ENCODE results near the gene OR10G6. TPM values are rescaled to one million over a fixed set of nuclear protein-coding genes. Genes with fewer than 3 reads are reported as not detected.

OR10G6 gene
- total RNA-seq, 1 experiment from 2014 or later: not detected

- H3K9me3 ChIP-seq (ENCODE audit: control insufficient read depth, low read depth, low read length): no peaks in the 10 kb centered on the region
- no peaks in the 10 kb centered on the region for H3K27me3 Mint-ChIP-seq (ENCODE audit: low read depth)
- no peak overlapping the region for H3K14ac ChIP-seq (ENCODE audit: insufficient read depth, low read length)
- no peak for DNase-seq
- H2AFZ ChIP-seq (ENCODE audit: low read length): no peak overlapping the region
- no peaks in the 10 kb centered on the region for H3K23me2 ChIP-seq (ENCODE audit: insufficient read length, low read depth, low read length, poor library complexity, severe bottlenecking)
- no peaks in the 10 kb centered on the region for H4K20me1 ChIP-seq (ENCODE audit: control insufficient read depth, insufficient read depth, insufficient read length)
- H3K4me3 Mint-ChIP-seq: no peak overlapping the region
- H3K4me1 Mint-ChIP-seq: no peaks in the 10 kb centered on the region
- H3K79me2 ChIP-seq (ENCODE audit: insufficient read depth, low read length): no peaks in the 10 kb centered on the region
- no peak for TF ChIP-seq CTCF (conservative IDR thresholded peaks at IDR 0.05)
- no peak overlapping the region for H4K91ac ChIP-seq (ENCODE audit: insufficient read length, low read depth, low read length)
- H2AK5ac ChIP-seq (ENCODE audit: insufficient read length, low read length): no peak overlapping the region
- no peaks in the 10 kb centered on the region for H3K27me3 ChIP-seq (ENCODE audit: insufficient read depth, low read length)
- H3K9ac ChIP-seq (ENCODE audit: extremely low read depth, insufficient read length, low read length): no peak overlapping the region
- H2BK5ac ChIP-seq (ENCODE audit: insufficient read length, low read length): no peak overlapping the region
- no peak overlapping the region for H3K56ac ChIP-seq (ENCODE audit: insufficient read length, low read depth, low read length)
- no peaks in the 10 kb centered on the region for H3K9me3 Mint-ChIP-seq
- no peak overlapping the region for H3K18ac ChIP-seq (ENCODE audit: insufficient read length, low read depth, low read length)
- no peaks in the 10 kb centered on the region for H3K79me1 ChIP-seq (ENCODE audit: insufficient read depth, low read depth, low read length, poor library complexity, severe bottlenecking)
- H3K27ac ChIP-seq (ENCODE audit: insufficient read length, low read depth, low read length): no peak overlapping the region
- H2BK12ac ChIP-seq (ENCODE audit: insufficient read length, low read depth, low read length): no peak overlapping the region
- no peaks in the 10 kb centered on the region for H3K4me1 ChIP-seq (ENCODE audit: insufficient read depth, low read length)
- no peak overlapping the region for H3K27ac Mint-ChIP-seq
- H2BK20ac ChIP-seq (ENCODE audit: low read depth, low read length, poor library complexity, severe bottlenecking): no peak overlapping the region
- no peak overlapping the region for H3T11ph ChIP-seq (ENCODE audit: low read length)
- H2BK120ac ChIP-seq (ENCODE audit: low read depth, low read length, poor library complexity, severe bottlenecking): no peak overlapping the region
- no peak overlapping the region for H3K4me2 ChIP-seq (ENCODE audit: insufficient read depth, insufficient read length, low read length)
- no CpG with 5 or more reads among the region's 1 CpG for WGBS (ENCODE audit: extremely low coverage, insufficient read length, low lambda C conversion rate)
- no peak overlapping the region for H3K23ac ChIP-seq (ENCODE audit: insufficient read length, low read depth, low read length)
- H4K5ac ChIP-seq (ENCODE audit: insufficient read length, low read depth, low read length): no peak overlapping the region
- H2BK15ac ChIP-seq (ENCODE audit: low read depth, low read length): no peak overlapping the region
- H3K36me3 Mint-ChIP-seq (ENCODE audit: insufficient read depth in 1 of 3, low read depth in 3 of 3): no peaks in the 10 kb centered on the region
- H4K8ac ChIP-seq (replicated peaks; ENCODE audit: insufficient read length, low read depth, low read length): no peak overlapping the region
- H3K4ac ChIP-seq (ENCODE audit: low read depth, low read length): no peak overlapping the region
Observed at GRCh38 chr11:123945132-123945531, 49.8 kb downstream of the OR10G6 start.

Other genes starting within 250 kb of the OR10G6 start
- not detected in 2 replicates for gene OR6X1, start 240.6 kb downstream of the OR10G6 start, total RNA-seq (2021)
- not detected in 2 replicates for gene OR6M1, start 188.8 kb downstream of the OR10G6 start, total RNA-seq (2021)
- not detected in 2 replicates for gene TMEM225, start 109.5 kb downstream of the OR10G6 start, total RNA-seq (2021)
- gene OR8D4, start 93.0 kb downstream of the OR10G6 start, total RNA-seq (2021): not detected in 2 replicates
- not detected in 2 replicates for gene OR4D5, start 55.5 kb downstream of the OR10G6 start, total RNA-seq (2021)
- gene OR6T1, start 51.3 kb downstream of the OR10G6 start, total RNA-seq (2021): not detected in 2 replicates
- not detected in 2 replicates for gene OR10S1, start 17.4 kb downstream of the OR10G6 start, total RNA-seq (2021)
- gene OR10G4, start 17.8 kb upstream of the OR10G6 start, total RNA-seq (2021): 0.07 TPM in 1 of 2 replicates, not detected in the other
- gene OR10G9, start 27.9 kb upstream of the OR10G6 start, total RNA-seq (2021): not detected in 2 replicates
- not detected in 2 replicates for gene OR10G8, start 31.6 kb upstream of the OR10G6 start, total RNA-seq (2021)
- not detected in 2 replicates for gene OR10G7, start 46.2 kb upstream of the OR10G6 start, total RNA-seq (2021)
- 15.6 and 16.5 TPM in 2 replicates for gene VWA5A, start 120.3 kb upstream of the OR10G6 start, total RNA-seq (2021)
- not detected in 2 replicates for gene OR10D3, start 188.2 kb upstream of the OR10G6 start, total RNA-seq (2021)
- gene OR8G1, start 245.9 kb upstream of the OR10G6 start, total RNA-seq (2021): not detected in 2 replicates